Ascending aorta (tissue), 2 donors: ENCODE results near the gene RMRP. TPM values are rescaled to one million over a fixed set of nuclear protein-coding genes. Genes with fewer than 3 reads are reported as not detected.
A peak's percentile ranks its signal among the peaks of the same experiment; 100 is the strongest.
"Not testable (repeated sequence)": the region's sequence is repeated elsewhere in the genome, so short reads cannot be mapped to it uniquely, and the experiment has no call there.

Experiments
- DNase-seq, 2 donors: peaks; one replicate each; pipeline ENCODE4 v3.0.0-alpha.2; 2019; ENCODE audit warnings: low spot score in 2 of 2
- H3K27ac ChIP-seq, 2 donors: fragments of 200-600 bp; sonication (generic); one replicate each; pipeline ENCODE4 v1.5.1; 2016 to 2017; ENCODE audit warnings: mild to moderate bottlenecking in 1 of 2
- H3K27me3 ChIP-seq: fragments of 200-600 bp; sonication (generic); one replicate; pipeline ENCODE4 v1.5.1; 2017
- H3K36me3 ChIP-seq, 2 donors: fragments of 200-600 bp; sonication (generic); one replicate each; pipeline ENCODE4 v1.5.1; 2016
- H3K4me1 ChIP-seq, 2 donors: fragments of 200-600 bp; sonication (generic); one replicate each; pipeline ENCODE4 v1.5.1; 2016 to 2017; ENCODE audit warnings: mild to moderate bottlenecking in 1 of 2
- H3K4me3 ChIP-seq, 2 donors: fragments of 200-600 bp; sonication (generic); one replicate each; pipeline ENCODE4 v1.5.1; 2016 to 2017; ENCODE audit warnings: mild to moderate bottlenecking in 1 of 2
- H3K9me3 ChIP-seq, 2 donors: fragments of 200-600 bp; sonication (generic); one replicate each; pipeline ENCODE4 v1.5.1; 2016
- intact Hi-C: fragments of 100-400 bp; cut with DNase I; formaldehyde crosslinking; loops from one replicate; pipeline ENCODE4 v1.15.1; 2023
- total RNA-seq: library from RNA; depleted of rRNA; stranded (reverse); fragments of >200 nt; gene quantifications from one replicate; pipeline ENCODE4 v1.1.0, GENCODE V29; 2016
- TF ChIP-seq, protein P1 (sequence below), 3 experiments: fragments of 200-600 bp in 2 of 3; fragments of 450-650 bp in 1 of 3; sonication (generic) in 2 of 3; IDR thresholded peaks; one replicate each; pipeline ENCODE4 v1.5.1; 2016 to 2019; ENCODE audit warnings: antibody characterized with exemption in 3 of 3, mild to moderate bottlenecking in 1 of 3, moderate library complexity in 1 of 3

RMRP gene
- total RNA-seq, 1 donor from 2014 or later = 17,070 TPM

DNA sequence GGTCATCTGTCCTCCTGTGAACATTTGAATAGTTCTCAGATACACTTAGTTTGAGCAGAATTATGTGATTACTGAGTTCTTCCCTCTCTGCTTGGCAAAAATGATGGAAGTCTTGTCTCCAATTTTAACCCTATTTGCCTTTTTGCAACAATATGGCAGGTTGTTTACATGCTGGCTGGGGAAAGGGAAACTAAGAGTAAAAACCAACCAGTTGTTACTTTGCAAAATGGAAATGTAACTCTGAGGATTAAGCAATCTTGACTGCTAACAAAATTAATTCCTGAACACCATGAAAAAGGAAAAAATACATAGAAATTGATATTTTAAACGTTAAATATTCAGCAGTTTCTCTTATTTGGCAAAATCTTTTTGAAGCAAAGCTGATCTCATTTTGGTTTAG is 18.2 kb downstream of the RMRP start:
- no peaks in the 10 kb centered on the region for H3K27me3 ChIP-seq
- no peak overlapping the region for H3K27ac ChIP-seq
- H3K36me3 ChIP-seq = no peaks in the 10 kb centered on the region
- no peak overlapping the region for H3K4me3 ChIP-seq
- intact Hi-C loops = loop anchor here (10.0 kb wide), 1 partner anchor 305 kb away; no protein-coding TSS in a partner anchor
- DNase-seq = no peak
- no peaks in the 10 kb centered on the region for H3K9me3 ChIP-seq
- TF ChIP-seq, protein P1, sequence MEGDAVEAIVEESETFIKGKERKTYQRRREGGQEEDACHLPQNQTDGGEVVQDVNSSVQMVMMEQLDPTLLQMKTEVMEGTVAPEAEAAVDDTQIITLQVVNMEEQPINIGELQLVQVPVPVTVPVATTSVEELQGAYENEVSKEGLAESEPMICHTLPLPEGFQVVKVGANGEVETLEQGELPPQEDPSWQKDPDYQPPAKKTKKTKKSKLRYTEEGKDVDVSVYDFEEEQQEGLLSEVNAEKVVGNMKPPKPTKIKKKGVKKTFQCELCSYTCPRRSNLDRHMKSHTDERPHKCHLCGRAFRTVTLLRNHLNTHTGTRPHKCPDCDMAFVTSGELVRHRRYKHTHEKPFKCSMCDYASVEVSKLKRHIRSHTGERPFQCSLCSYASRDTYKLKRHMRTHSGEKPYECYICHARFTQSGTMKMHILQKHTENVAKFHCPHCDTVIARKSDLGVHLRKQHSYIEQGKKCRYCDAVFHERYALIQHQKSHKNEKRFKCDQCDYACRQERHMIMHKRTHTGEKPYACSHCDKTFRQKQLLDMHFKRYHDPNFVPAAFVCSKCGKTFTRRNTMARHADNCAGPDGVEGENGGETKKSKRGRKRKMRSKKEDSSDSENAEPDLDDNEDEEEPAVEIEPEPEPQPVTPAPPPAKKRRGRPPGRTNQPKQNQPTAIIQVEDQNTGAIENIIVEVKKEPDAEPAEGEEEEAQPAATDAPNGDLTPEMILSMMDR (IDR thresholded peaks at IDR 0.05) = no peak
- no peaks in the 10 kb centered on the region for H3K4me1 ChIP-seq

DNA sequence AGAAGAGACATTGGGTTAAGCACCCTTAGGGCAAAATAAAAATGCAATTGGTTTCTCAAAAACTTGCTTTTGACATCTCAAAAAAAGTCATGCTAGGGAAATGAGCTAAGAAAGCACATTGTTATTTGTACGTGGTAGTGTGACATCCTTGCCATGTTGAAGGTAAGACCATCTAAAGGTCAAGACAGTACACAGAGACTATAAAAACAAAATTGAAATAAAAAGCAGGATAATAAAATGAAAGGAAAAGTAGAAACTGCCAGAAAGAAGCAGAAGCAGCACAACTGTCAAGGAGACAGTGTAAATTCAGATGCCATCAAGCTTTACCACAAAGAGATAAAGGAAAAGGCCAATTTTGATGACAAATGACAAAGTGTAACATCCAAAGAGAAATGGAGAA is 18.6 kb downstream of the RMRP start:
- H3K4me3 ChIP-seq, H3K9me3 ChIP-seq, H3K36me3 ChIP-seq, H3K27me3 ChIP-seq, intact Hi-C loops, H3K4me1 ChIP-seq, DNase-seq, H3K27ac ChIP-seq: not testable (repeated sequence)

DNA sequence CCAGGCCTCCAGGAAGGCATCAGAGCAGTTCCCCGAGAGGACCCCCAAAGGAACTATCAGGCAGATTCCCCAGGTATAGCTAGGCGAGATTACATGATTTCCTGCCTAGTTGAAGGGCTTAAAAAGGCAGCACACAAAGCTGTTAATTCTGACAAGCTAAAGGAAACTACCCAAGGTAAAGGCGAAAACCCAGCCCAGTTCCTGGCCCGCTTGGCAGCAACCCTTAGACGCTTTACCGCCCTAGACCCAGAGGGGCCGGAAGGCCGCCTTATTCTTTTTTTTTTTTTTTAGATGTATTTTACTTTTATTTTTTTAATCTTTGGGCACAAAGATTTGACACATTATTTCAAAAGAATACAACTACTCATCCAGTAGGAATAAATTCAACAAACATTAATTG is 19.1 kb downstream of the RMRP start:
- intact Hi-C loops, H3K27me3 ChIP-seq, H3K36me3 ChIP-seq, H3K4me1 ChIP-seq, H3K9me3 ChIP-seq, H3K27ac ChIP-seq, H3K4me3 ChIP-seq: not testable (repeated sequence)
- DNase-seq = peak in 1 of 2 donors; percentile 49

DNA sequence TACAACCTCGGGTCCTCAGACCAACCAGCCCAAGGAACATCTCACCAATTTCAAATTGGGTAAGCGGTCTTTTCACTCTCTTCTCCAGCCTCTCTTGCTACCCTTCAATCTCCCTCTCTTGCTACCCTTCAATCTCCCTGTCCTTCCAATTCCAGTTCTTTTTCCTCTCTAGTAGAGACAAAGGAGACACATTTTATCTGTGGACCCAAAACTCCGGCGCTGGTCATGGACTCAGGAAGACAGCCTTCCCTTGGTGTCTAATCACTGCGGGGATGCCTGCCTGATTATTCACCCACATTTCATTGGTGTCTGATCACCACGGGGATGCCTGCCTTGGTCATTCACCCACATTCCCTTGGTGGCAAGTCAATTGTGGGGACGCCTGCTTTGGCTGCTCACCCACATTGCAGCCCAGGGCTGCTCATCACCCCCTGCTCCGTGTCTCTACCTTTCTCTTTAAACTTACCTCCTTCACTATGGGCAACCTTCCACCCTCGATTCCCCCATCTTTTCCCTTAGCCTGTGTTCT is 20.3 kb downstream of the RMRP start:
- H3K9me3 ChIP-seq, H3K27me3 ChIP-seq, DNase-seq, H3K36me3 ChIP-seq, H3K27ac ChIP-seq, H3K4me3 ChIP-seq, intact Hi-C loops, H3K4me1 ChIP-seq: not testable (repeated sequence)

DNA sequence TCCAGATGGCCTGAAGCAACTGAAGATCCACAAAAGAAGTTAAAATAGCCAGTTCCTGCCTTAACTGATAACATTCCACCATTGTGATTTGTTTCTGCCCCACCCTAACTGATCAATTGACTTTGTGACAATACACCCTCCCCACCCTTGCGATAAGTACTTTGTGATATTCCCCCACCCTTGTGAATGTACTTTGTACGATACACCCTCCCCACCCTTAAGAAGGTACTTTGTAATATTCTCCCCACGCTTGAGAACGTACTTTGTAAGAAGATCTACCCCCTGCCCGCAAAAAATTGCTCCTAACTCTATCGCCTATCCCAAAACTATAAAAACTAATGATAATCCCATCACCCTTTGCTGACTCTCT is 21.0 kb downstream of the RMRP start:
- H3K9me3 ChIP-seq, H3K4me1 ChIP-seq, H3K4me3 ChIP-seq, H3K27me3 ChIP-seq, intact Hi-C loops, DNase-seq, H3K36me3 ChIP-seq: not testable (repeated sequence)
- peak overlapping the region in 1 of 2 donors; percentile 21 for H3K27ac ChIP-seq

DNA sequence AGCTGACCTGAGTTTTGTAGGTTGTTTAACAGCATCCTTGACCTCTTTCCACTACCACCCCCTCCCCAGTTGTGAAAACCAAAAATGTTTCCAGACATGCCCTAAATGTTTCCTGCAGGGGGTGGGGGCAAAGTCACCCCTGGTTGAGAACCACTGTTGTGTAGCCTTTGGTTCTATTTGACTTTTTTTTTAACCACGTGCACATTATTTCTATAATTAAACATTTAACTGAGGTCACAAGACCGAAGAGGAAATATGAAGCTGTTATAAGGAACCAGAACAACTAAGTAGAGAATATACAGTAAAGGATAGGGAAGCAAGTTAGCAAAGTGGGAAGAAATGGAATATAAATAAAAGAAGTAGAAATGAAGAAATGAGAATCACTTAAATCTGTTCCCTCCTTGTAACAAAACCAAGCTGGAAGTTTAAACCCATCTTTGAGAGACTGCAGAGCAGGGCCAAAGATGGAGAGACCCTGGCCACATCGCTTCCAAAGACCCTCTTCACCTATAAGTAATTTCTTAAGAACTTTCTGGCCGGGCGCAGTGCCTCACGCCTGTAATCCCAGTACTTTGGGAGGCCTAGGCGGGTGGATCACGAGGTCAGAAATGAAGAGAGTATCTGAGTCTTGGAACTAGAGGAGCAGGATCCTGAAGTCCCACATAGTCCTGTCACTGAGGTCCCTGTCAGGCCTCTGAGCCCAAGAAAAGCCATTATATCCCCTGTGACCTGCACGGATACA is 21.5 kb downstream of the RMRP start:
- intact Hi-C loops = no loop called here
- peak overlapping the region in 1 of 2 donors; percentile 27 for H3K27ac ChIP-seq
- TF ChIP-seq, protein P1 (IDR thresholded peaks at IDR 0.05) = no peak
- no peaks in the 10 kb centered on the region for H3K4me1 ChIP-seq
- no peaks in the 10 kb centered on the region for H3K27me3 ChIP-seq
- H3K4me3 ChIP-seq = no peak overlapping the region
- DNase-seq = no peak
- no peaks in the 10 kb centered on the region for H3K9me3 ChIP-seq
- no peaks in the 10 kb centered on the region for H3K36me3 ChIP-seq

DNA sequence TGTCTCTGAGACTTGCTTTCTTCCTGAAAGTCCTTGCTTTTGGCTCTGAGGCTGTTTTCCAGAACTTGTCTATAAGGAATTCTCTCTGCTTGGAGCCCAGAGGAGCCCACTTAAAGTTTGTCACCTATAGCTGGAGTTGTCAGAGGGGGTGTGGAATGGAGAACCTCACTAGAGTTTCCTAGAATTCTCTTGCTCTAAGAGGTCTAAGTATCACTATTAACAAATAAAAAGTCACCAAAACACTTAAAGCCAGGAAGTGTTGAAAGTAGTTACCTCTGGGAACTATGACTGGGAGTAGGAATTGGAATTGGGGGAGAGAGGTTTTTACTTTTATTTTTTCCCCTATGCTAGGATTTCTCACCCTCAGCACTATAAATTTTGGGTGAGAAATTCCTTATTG is 22.1 kb downstream of the RMRP start:
- no peak for DNase-seq
- Histone ChIP-seq H3K36me3 (no peaks in the 10 kb centered on the region), H3K27me3 (no peaks in the 10 kb centered on the region), H3K4me1 (no peaks in the 10 kb centered on the region), H3K27ac (peak overlapping the region in 1 of 2 donors; percentile 27), H3K9me3 (no peaks in the 10 kb centered on the region), H3K4me3 (no peak overlapping the region)
- intact Hi-C loops = no loop called here
- TF ChIP-seq, protein P1 (IDR thresholded peaks at IDR 0.05) = no peak

DNA sequence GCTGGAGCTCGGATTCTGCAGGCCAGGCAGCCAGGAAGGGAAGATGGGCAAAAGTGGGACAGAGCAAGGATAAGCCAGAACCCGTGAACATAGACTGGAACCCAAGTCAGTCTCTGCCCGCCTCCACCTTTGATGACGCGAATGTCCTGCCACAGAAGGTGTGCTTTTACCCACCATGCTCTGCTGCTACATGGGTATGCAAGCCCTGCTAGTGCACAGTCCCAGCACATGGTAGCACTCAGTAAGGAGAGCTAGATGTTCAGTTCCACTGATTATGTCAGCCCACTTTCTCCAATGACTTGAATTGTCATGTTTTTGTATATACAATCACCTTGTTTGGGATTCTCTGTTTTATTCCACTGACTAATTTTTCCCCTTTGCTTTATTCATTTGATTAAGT is 28.2 kb downstream of the RMRP start:
- Histone ChIP-seq H3K27me3 (no peaks in the 10 kb centered on the region), H3K4me1 (no peaks in the 10 kb centered on the region), H3K9me3 (no peaks in the 10 kb centered on the region), H3K27ac (no peak overlapping the region), H3K36me3 (no peaks in the 10 kb centered on the region), H3K4me3 (no peak overlapping the region)
- no peak for DNase-seq
- intact Hi-C loops = no loop called here
- TF ChIP-seq, protein P1 (IDR thresholded peaks at IDR 0.05) = no peak
